Fibroblast of villous mesenchyme (primary cell): Measurements from ENCODE around the gene DNASE2. TPM values are rescaled to one million over a fixed set of nuclear protein-coding genes. Genes with fewer than 3 reads are reported as not detected.
"Not testable (repeated sequence)": the region's sequence is repeated elsewhere in the genome, so short reads cannot be mapped to it uniquely, and the experiment has no call there.

ENCODE experiments used
- DNase-seq: peaks from one replicate; pipeline ENCODE4 v3.0.0-alpha.2; 2010; ENCODE audit warnings: low read depth
- H3K4me3 ChIP-seq: 2 replicates; pipeline ENCODE4 v1.5.1; 2011; ENCODE audit warnings: low read depth, mild to moderate bottlenecking, low read length
- total RNA-seq: library from RNA; depleted of rRNA; stranded (reverse); fragments of >200 nt; gene quantifications from 2 replicates; pipeline ENCODE4 v1.2.3, GENCODE V29; 2012
- TF ChIP-seq, protein P1 (sequence below): IDR thresholded peaks from 2 replicates; pipeline ENCODE4 v1.5.1; 2012; ENCODE audit warnings: low read depth, mild to moderate bottlenecking, low read length; ENCODE audit not compliant: insufficient read depth

Gene DNASE2, protein sequence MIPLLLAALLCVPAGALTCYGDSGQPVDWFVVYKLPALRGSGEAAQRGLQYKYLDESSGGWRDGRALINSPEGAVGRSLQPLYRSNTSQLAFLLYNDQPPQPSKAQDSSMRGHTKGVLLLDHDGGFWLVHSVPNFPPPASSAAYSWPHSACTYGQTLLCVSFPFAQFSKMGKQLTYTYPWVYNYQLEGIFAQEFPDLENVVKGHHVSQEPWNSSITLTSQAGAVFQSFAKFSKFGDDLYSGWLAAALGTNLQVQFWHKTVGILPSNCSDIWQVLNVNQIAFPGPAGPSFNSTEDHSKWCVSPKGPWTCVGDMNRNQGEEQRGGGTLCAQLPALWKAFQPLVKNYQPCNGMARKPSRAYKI
- 14.7 and 18.7 TPM in 2 replicates for total RNA-seq

DNA sequence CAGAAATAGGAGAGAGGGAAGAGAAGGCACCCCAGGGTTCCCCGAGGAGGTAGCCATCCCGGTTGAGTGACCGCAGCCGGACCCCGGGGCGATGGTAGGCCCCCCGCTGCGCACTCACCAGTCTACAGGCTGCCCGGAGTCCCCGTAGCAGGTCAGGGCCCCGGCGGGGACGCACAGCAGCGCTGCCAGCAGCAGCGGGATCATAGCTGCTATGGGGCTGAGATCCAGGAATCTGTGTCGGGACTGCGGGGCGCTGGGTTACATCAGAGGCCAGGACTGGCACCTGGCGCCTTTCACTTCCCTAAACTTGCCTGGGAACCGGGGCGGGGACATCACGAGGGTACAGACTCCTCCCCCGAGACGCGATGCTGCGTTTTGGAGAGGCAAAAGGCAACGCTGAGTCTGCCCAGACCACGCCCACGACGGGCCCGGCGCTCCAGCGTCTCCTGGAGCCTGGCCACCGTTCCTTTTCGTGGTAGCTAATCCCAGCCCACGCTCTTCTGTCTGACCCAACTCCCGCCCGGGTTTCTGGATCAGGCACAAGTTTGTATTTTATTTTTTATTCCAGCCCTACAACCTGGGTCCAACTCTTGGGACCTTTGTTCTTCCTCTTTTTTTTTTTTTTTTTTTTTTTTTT, at the start of gene DNASE2:
Gene DNASE2, minus strand, starts transcription at position 278 of the 637 bp plus-strand sequence. Its CDS starts 74 bp downstream, at position 204.
- H3K4me3 ChIP-seq, result peak within 1 kb of the TSS; percentile 76
- DNase-seq, result peak; percentile 94
- TF ChIP-seq, protein P1, sequence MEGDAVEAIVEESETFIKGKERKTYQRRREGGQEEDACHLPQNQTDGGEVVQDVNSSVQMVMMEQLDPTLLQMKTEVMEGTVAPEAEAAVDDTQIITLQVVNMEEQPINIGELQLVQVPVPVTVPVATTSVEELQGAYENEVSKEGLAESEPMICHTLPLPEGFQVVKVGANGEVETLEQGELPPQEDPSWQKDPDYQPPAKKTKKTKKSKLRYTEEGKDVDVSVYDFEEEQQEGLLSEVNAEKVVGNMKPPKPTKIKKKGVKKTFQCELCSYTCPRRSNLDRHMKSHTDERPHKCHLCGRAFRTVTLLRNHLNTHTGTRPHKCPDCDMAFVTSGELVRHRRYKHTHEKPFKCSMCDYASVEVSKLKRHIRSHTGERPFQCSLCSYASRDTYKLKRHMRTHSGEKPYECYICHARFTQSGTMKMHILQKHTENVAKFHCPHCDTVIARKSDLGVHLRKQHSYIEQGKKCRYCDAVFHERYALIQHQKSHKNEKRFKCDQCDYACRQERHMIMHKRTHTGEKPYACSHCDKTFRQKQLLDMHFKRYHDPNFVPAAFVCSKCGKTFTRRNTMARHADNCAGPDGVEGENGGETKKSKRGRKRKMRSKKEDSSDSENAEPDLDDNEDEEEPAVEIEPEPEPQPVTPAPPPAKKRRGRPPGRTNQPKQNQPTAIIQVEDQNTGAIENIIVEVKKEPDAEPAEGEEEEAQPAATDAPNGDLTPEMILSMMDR, result no peak

DNA sequence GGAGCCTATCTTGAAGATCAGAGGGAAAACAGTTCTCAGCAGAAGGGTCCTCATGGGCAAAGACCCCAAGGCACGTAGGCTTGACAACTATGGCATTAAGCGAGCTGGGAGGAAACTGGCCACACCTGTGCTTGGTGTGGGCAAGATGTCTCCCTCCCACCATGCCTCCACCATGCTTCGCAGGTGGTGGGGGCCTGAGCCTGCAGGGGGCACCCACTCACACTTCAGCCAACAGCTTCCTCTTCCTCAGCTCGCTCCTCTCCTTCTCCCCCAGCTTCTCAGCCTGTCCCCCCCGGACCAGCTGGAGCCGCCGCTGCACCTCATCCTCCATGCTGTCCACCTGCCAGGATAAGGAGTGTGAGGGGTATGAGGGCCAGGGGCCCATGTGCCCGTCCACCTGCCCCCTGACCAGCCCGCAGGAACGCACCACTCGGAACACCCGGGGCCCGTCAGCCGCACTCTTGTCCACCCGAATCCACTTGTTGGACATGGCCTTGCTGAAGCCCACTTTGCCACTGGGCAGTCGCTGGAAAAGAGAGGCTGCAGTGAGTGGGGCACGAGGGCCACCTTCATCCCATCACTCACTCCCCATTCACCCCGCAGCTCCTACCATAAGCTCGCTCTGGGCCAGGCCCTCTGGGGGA, 48.9 kb upstream of the DNASE2 start:
- no peak overlapping the region for H3K4me3 ChIP-seq
- TF ChIP-seq, protein P1, result no peak
- no peak for DNase-seq

DNA sequence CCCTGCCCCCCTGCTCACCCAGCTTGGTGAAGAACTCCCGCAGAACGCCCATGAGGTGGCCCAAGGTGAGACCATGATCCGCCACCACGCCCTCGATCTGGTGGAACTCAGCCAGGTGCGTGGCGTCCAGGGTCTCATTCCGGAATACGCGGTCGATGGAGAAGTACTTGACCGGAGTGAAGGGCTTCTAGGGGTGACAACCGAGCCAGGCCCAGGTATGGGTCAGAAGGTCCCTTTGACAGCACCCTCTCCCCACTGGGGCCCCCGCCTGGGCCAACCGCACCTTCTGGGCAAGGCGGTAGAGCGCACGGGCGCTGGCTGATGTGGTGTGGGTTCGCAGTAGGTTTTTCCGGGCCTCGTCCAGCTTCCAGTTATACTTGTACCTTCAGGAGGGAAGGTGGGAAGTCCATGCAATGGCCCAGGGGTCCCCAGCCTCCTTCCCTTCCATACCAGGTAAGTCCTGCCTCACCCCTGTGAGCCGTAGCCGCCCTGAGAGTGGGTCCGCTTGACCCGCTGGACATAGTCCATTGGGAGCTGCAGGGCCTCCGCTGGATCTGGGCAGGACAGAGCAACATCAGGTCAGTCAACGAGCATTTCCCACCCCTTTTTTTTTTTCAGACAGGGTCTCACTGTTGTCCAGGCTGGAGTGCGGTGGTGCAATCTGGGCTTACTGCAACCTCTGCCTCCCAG, 43.5 kb upstream of the DNASE2 start:
- TF ChIP-seq, protein P1, result no peak
- no peak overlapping the region for H3K4me3 ChIP-seq
- DNase-seq, result no peak

DNA sequence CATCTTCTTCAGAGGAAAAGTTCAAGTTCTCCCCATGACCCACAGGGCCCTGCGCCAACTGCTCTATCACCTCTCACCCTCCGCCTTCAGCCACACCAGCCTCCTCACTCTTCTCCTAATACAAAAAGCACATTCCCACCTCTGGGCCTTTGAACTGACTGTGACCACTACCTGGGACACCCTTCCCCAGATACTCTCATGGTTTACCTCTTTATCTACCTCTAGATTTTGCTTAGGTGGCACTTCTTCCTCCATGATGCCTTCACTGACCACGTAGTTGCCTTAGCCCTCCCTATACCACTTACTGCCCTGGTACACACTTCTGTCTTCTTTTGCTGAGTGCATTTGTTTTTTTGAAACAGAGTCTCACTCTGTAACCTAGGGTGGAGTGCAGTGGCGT, 41.7 kb upstream of the DNASE2 start:
- TF ChIP-seq, protein P1, result no peak
- no peak overlapping the region for H3K4me3 ChIP-seq
- no peak for DNase-seq

DNA sequence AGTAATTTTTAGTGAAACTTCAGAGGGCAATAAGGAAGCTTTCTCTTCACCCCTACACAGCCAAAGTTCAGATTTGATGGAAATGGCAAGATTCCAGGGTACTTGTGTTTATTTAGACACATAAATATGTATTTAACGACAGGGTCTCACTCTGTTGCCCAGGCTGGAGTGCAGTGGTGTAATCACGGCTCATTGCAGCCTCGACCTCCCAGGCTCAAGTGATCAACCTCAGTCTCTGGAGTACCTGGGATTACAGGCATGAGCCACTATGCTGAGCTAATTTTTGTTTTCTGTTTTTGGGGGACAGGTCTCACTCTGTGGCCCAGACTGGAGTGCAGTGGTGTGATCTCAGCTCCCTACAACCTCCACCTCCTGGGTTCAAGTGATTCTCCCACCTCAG, 39.8 kb upstream of the DNASE2 start:
- DNase-seq, result no peak
- TF ChIP-seq, protein P1, result no peak
- H3K4me3 ChIP-seq, result no peak overlapping the region

DNA sequence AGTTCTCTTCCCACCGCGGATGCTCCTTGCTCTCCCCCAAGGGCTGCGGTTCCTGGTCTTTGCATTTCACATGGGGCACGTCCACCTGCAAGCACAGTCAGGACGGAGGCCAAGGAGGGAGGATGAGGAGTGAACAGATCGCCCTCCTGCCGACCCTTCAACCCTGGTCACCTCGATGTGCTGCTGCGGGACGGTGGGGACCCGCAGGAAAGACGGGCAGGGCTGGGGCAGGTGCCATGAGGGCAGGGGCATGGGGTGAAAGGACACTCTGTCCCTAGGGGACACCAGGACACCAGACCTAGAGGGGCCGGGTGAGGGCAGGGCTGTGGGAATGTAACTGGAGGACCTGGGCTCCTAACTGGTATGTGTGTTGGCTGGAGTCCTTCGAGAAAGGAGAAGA, 37.0 kb upstream of the DNASE2 start:
- H3K4me3 ChIP-seq, result no peak overlapping the region
- TF ChIP-seq, protein P1, result no peak
- no peak for DNase-seq

DNA sequence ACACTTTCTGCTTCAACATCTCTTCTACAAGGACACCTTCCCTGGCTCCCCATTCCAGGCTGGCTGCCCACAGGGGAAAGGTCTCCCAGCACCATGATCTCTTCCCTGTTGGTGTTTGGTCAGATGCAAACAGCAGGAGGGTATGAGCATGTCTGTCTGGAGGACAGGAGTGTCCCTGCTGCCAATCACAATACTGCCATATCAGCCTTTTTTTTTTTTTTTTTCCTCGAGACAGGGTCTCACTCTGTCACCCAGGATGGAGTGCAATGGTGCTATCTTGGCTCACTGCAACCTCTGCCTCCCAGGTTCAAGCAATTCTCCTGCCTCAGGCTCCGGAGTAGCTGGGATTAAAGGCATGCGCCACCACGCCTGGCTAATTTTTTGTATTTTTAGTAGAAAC, 34.6 kb upstream of the DNASE2 start:
- not testable (repeated sequence) for H3K4me3 ChIP-seq, DNase-seq
